Endometrium (tissue), 2 donors: ENCODE data around the gene LYPD6B.

Experiments
- FAIRE-seq: peaks from 2 replicates; lab custom pipeline; 2012; peaks lifted over from hg19 to GRCh38; lab: Jason Lieb, UNC
- donor health status: control.
- donor health status: control.

LYPD6B gene, protein sequence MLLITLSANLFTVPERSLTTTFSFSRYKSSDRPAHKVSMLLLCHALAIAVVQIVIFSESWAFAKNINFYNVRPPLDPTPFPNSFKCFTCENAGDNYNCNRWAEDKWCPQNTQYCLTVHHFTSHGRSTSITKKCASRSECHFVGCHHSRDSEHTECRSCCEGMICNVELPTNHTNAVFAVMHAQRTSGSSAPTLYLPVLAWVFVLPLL

DNA sequence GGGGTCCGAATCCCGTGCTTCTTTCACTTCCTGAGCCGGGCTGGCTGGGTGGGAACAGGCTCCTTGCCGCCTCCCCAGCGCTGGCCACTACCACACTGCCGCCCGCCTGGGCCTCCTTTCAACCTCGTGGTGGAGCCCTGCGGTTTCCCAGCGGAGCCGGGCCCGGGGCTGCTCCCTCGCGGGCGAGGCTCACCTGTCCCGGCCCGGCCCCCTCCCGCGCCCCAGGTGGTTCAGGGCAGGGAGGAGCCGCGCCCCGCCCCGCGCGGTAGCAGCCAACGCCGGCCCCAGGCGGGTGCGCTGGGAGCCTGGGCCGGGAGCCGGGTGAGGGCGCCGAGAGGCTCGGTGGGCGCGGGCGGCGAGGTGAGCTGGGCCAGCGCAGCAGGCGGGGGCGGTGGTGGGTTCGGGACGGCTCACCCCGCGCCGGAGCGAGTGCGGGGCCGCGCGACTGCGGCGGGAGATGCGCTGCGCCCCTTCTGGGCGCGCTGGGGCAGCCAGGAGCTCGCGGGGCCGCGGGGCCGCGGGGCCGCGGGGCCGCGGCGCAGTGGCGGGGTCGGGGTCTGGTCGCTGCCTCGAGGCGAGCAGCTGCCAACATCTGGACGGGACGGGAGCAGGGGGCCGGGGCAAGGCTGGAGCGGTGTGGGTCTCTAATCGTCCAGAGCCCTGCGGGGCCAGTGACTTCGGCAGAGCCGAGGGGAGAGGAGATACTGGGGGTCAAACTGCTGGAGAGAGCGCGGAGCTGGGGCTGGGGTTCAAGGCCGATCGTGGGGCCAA is at the start of gene LYPD6B:
Gene LYPD6B (plus strand): TSS at position 258 of the 771 bp plus-strand sequence. CDS start 92,250 bp downstream, outside the sequence.
- no peak for FAIRE-seq

DNA sequence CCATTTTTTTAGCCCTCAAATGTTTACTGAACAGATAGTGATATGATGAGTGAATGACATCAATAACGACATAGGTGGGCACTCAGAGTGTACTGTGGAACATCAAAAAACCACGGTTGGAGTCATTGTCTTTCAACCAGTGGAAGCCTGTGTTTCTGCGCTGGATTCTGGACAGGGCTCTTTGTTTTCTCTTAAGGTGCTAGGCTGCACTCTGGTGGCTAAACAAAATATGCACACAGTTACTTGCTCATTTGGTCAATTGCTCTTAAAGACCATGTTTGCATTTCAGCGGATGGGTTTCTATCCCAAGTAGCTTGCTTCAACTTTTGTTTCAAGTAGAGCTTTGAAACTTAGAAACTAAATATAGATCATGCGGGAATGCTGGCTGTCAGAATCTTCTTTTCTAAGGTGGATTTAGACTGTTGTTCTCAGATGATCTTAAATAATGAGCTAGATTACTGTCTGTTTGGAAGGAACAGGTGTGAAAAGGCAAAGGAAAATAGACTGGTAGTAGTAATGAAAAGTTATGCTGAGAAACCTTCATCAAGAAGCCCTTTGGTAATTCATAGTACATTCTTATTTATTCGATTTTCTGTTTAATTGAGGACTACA is 48.5 kb upstream of the LYPD6B start:
- peak; percentile 80 for FAIRE-seq

DNA sequence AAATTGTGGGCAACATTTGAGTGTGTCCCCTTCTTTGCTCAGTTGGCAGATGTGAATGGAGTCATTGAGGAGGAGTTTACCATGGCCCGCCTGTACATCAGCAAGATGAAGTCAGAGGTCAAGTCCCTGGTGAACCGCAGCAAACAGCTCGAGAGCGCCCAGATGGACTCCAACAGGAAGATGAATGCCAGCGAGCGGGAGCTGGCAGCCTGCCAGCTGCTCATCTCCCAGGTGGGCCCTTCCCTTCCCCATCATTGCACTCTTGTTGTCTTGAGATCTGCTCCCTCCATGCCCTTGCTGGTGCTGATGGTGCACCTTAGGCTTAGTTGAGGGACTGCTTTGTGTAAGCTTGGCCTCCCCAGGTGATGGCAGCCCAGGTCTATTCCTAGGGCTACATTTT is 47.5 kb upstream of the LYPD6B start:
- FAIRE-seq = no peak

DNA sequence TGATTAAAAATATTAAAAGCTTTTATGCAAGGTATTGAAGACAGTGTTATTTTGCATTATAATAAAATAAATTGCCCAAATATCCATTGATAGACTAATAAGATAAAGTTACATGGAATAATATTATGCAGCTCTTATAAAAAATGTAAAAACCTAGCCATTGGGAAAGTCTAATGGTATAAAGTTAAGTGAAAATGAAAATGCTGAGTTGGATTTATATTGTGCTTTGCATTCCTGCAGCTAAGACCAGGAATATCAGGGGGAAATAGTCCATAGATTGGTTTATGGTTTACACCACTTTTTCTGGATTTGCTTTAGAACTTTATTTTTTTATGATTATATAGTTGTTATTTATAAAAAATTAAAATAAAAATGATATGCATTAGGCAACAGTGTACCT is 46.1 kb upstream of the LYPD6B start:
- no peak for FAIRE-seq

DNA sequence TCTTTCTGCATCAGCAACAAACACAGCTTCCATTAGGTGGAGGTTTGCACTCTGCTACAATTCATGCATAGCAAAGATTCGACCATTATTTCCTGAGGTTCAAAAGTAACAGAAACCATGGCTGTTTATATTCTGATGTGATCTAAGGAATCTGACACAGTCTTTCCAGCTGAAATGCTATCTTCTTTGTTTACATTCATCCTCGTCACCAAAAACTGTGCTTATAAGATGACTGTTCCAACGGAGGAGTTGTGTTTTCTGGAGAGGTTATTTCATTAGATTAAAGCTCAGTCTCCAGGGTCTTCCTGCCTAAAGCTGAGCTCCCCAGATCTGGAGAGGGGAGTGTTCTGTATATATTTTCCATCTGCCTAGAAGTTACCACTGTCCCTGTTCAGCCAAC is 45.1 kb upstream of the LYPD6B start:
- FAIRE-seq = no peak

DNA sequence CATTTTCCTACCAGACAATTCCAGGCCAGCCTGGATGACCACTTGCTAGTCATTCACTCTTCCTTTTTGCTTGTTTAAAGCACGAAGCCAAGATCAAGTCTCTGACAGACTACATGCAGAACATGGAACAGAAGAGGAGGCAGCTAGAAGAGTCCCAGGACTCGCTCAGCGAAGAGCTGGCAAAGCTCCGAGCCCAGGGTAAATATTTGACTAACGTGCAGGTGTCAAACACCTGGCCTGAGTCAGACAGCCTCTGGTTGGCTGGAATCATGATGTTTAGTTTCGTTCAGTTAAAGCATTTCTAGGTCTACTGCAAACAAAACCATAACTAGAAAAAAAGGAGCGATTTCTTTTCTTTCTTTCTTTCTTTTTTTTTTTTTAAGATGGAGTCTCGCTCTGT is 44.2 kb upstream of the LYPD6B start:
- FAIRE-seq = no peak

DNA sequence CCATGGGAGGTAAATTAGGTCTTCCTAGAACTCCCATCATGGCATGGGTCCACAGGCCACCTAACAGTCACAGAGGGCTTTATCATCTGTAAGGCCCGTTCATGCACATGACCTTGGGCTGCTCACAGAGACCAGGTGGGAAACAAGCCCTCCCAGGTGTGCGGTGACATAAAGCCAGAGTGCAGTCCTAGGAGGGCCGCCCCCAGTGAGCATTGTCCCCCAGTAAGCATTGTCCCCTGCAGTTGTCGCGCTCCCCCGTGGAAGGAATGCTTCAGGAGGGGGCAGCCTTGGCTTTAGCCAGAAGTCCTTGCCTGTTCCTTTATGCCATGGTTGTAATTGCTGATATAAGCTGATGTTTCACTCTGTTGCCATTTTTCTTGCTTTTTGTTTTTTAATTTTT is 41.7 kb upstream of the LYPD6B start:
- no peak for FAIRE-seq

DNA sequence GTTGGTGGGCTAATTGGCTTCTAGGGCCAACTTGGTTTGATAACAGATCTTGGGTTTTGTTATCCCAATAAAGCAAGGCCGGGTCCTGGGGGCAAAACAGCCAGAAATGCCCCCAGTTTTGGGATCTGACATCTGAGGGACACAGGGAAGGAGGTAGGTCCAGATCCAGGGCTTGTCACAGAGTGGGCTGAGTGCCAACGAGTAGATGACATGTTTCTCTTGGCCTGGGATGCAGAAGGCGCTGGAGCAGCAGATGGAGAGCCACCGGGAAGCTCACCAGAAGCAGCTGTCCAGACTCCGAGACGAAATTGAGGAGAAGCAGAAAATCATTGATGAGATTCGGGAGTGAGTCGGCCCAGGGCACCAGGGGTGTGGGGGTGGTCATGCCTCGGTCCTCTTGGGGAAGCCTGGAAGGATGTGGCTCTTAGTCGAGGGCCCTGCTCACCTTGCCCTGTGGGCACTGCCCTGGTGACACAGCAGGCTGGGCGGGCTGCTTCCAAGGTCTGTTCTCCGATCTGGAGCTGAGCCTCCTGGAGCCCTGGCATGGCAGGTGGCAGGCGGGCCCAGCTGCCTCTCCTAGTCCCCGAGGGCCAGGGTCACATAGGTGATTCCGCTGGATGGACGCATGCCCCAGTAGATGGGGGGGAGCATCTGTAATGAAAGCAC is 40.2 kb upstream of the LYPD6B start:
- no peak for FAIRE-seq

DNA sequence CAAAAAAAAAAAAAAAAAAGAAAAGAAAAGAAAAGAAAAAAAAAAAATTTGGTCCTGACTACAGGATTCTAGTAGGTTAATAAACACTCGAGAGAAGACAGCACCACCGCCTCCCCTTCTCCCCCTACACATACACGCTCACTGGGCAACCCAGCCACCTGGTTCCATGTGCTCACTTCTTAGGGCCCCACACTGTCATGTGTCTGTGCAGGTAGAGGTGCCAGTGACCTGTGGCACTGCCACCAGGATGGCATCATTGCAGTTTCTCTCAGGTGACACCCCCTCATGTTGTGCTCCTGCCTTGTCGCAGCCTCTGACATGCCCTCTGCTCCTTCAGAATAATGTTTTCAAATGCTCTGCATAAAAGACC is 39.7 kb upstream of the LYPD6B start:
- no peak for FAIRE-seq

DNA sequence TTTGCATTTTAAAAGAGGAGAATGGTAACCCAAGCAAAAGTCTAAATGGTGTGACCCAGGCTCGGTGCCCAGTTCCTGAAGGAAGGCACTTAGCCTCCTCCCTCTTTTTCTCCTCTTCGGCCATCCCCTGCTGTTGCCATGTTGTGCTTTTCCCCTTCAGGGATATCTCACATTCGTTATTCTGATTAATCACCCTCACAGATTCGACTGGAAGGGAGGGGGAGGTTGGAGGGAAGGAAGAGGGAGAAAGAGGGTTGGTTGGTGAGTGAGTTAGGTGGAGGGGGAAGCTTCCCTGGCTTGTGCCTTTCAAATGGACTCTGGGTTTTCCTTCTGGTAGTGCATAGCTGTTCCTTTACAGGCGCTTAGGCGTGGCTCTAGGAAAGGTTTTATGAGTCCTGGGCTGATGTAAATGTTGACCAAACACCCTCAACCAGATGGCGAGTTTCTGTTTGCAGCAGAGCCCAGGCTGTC is 39.0 kb upstream of the LYPD6B start:
- FAIRE-seq = no peak

DNA sequence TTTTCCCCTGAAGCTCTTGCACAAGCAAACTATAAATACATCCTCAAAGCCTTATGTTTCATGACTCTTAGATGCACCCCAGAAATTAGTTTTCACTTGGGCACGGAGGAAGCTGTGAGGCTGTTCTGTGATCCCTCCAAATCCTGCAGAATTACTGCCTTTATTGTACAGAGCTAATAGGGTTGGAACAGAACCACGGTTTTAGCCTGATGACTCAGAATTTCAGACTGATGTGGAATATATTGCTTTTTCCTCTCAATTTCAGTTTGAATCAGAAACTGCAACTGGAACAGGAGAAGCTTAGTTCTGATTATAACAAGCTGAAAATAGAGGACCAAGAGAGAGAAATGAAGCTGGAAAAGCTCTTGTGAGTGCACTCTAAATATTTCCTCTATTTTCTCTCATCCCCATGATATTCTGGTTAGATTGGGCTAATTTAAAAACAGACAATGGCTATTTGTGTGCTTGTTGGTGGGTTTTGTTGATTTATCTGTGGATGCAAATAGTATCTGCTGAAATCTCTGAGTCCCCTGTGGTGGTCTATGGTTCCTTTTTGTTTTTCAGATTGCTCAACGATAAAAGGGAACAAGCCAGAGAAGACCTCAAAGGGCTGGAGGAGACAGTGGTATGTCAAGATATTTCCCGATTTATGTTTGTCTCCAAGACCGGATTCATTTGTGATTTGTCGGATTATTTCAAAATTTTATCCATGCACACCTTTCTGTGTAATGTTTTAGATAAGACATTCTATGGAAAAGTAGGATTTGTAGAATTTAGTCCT is 38.2 kb upstream of the LYPD6B start:
- FAIRE-seq = no peak

DNA sequence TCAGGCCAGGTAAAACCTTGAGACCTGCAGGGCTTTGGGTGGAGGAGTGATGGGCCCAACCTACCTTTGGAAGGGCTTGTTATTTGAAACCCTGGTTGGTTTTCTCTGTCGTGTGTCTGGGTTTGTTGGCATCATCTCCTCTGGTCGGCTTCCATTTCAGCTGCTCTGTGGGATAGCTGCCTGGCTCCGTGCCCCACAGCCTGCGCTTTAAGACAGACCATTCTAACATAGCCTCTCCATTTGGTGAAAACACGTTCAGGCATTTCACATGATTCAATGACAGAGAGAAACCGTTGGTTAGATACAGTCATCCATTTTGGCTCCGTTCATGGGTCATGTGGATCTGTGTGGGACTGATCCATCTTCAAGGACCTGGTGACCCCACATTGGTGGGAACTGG is 37.0 kb upstream of the LYPD6B start:
- no peak for FAIRE-seq

DNA sequence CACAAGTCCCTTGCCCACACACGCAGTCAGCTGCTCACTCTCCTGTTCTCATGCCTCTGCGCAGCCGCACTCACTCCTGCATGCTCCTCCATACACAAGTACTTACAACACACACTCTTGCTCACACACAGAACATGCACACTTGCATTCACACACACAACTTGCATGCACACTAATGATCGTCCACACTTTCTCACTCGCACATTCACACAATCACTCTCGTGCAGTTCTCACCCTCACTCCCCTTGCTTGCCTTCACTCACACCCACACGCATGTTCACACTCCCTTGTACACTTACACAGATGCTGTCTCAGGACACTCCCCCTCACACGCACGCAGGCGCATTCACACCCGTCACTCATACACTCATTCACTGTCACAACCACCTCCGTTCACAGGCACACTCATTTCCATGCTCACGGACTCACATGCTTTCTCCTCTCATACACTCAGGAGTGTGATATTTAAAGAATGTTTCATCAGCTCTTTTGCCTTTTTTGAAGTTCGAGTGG is 36.1 kb upstream of the LYPD6B start:
- FAIRE-seq = no peak

DNA sequence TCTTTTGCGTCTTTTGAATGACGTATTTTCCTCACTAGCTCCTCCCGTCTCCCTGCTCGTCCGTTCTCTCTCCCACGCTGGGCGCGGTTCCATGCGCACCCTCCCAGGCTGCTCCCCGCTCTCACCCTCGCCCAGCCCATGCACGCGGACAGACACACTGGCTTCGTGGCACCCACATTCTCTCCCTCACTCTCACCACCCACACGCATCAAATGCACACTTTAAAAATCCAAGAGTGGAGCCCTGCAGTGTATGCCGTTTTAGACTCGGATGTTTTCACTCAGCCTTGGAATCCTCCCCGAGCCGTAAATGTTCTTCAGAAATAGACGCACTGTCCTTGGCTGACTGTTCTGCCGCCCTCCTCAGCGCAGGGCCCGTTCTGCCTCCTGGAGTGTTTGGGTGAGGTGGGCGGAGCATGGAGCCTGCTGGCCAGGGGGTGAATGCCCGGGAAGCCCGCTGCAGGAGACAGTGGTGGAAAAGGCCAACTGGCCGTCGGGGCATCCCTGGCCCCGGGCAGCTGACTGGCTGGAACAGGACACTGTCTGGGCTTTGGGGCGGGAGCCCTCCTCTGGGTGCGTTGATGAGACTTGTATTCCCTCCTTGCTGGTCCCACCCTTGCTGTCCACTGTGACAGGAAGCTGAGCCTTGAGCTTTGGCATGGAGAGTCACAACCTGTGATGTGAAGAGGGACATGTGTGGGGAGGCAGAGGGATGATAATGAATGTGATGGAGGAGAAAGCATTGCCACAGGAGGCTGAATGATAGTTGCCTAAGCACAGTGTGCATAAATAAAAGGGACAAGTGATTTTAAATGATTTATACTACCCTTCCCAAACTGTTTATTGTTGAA is 35.4 kb upstream of the LYPD6B start:
- FAIRE-seq = no peak

DNA sequence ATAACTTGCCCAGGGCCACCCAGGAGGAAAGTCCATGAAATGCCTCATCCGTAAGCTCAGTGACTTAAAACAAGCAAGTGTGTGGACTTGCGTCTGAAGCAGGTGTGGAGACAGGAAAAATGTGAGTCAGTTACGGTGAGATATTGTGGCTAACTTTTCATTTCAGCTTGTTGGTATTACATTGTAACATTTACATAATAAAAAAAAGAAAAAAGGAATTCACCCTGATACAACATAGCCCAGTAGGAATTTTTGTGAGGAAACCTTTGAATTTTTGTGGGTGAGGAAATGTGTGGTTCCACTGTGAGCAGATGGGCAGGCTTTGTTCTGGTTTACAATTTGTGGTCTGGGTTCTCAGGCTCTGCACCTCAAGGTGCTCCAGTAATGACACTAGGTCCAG is 33.7 kb upstream of the LYPD6B start:
- FAIRE-seq = no peak

DNA sequence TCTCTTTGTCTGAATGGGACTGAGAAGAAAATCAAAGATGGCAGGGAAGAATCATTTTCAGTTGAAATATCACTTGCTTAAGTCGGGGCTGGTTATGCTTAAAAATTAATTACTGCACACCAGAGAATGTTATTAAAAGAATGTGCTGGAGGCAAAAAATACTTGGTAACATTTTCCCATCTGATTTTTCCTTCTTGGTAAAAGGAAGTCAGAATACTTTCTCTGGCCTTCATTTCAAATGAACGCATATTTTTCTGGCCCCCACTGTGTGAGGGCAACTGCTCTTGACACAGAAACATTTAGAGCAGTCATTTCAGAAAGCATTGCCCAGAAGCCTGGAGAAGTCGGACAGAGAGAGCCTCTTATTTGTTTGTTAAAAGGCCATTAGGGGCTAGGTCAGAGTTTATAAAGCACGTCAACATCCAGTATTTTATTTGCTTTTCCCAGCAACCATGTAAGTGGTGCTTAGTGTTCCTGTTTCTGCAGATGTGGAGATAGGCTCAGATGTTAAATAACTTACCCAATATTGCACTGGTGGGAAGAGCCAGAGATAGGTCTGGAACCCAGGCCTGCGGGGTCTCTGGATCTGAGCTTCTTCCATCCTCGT is 32.9 kb upstream of the LYPD6B start:
- no peak for FAIRE-seq

DNA sequence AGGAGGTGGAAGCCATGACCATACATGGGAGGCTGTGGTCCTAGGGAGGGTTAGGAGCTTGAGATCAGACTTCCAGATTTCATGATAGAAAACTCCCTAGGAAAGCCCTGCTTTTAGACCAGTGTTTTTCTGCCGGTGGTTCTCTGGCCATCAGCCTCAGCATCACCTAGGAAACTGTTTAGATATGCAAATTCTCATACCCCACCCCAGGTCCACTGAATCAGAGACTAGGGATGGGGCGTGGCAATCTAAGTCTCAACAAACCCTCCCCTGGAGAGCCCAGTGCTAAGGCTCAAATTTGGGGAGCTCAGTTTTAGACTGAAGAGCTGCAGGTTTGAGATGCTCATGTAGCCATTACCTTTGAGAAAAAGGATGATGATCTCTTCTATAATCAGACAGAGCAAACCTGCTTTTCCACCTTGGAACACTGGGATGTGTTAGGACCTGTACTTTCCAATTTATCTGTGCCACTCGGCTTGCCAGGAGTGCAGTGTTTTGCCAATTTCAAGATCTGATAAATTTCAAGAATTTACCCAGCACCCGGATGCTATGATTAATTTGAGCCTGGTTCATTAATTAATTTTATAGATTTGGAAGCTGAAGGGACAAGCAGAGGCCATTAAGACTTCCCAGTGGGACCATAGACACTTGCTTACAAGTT is 31.5 kb upstream of the LYPD6B start:
- no peak for FAIRE-seq

DNA sequence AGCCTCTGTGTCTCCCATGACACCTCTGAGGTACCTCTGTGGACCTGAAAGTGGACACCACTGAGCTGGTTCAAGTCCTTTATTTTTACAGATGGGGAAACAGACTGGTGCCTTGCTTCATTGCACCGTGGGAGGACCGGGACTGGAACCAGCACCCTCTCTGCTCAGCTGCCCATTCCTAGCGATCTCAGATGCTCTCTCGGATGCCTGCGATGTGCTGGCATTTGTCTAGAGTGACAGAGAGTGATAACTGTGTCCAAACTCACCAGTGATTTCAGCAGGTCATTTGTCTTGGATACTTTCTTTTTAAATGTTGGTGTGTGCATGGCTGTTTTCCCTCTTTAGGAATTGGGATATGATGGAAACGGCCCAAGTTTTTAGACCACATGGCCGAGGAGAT is 30.1 kb upstream of the LYPD6B start:
- FAIRE-seq = no peak

DNA sequence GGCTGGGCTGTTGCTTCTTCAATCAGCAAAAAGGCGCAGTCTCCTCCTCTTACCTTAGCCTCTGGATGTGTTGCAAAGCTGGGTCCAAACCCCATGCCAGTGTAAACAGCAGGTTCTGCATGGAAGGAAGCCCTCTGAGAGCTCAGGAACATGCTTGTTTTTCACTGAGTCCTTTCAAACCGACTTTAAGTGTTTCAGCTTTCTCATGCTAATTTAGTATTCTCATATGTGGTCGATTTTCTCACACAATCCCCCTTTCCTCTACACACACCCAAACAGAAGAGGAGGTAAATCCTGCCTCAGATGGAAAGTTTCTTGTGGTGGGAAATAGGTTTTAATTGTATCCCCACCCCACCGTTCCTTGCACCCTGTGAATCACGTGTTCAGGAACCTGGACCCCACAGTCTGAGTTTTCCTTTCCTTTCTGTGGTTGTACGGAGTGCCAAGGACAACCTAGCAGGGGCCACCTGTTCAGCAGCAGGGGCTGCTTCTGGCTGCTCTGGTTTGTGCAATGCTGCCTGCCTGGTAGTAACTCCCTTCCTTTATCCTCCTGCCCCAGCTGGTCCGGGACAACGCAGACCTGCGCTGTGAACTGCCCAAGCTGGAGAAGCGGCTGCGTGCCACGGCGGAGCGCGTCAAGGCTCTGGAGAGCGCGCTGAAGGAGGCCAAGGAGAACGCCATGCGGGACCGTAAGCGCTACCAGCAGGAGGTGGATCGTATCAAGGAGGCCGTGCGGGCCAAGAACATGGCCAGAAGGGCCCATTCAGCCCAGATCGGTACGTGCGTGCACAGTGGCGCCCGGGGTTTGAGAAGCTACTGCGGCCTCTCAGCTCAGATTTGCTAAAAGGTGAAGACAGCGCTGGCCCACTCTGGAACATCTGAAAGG is 28.7 kb upstream of the LYPD6B start:
- FAIRE-seq = no peak
